Kidney tubule cell (primary cell): ENCODE results near the gene TCF12.

Source experiments
- DNase-seq: peaks from one replicate; pipeline ENCODE4 v3.0.0-alpha.2; 2018; ENCODE audit warnings: low spot score

TCF12 gene

DNA sequence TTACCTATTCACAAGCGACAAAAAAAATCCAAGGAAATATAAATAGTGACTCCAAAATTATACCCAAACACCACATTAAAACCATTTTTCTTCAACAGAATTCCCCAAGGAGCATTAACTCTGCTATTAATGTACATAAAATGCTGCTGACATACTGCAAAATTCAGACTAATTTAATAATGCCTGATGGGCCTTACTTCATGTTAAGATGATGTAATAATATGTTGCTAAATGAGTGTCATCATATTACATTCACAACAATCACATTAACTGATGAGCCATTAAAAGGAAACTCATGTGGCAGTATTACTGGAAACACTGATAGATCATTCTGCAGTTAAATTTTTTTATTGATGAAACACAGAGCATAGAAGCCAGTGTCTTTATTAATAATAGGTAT lies 253.0 kb downstream of the TCF12 start:
- DNase-seq, result no peak

DNA sequence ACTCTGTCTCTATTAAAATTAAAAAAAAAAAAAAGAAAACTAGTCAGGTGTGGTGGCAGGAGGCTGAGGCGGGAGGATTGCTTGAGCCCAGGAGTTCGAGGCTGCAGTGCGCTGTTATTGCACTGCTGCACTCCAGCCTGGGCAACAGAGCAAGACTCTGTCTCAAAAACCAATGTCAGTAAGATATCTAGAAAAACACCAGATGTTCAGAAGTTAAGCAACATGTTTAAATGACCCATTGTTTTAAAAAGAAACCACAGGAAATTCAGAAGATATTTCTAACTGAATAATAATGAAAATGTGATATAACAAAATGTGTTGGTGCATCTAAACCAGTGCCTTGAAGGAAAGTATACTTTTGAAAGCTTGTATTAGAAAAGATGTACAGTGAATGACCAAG lies 254.5 kb downstream of the TCF12 start:
- DNase-seq, result no peak

DNA sequence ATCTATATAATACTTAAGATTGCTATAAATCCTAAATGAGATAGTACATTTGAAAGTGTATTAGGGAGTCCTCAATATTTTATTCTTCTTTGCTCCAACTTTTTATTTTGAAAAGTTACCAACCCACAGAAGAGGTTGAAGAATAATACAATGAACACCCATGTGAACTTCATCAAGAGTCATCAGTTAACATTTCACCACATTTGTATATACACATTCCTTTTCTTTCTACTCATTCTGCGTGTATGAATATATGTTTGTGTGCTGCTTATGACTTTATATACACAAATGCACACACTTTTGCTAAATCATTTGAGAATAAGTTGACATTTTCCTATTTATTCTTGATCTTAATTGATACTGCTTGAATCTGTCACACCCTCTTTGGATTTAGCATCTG lies 264.6 kb downstream of the TCF12 start:
- no peak for DNase-seq

DNA sequence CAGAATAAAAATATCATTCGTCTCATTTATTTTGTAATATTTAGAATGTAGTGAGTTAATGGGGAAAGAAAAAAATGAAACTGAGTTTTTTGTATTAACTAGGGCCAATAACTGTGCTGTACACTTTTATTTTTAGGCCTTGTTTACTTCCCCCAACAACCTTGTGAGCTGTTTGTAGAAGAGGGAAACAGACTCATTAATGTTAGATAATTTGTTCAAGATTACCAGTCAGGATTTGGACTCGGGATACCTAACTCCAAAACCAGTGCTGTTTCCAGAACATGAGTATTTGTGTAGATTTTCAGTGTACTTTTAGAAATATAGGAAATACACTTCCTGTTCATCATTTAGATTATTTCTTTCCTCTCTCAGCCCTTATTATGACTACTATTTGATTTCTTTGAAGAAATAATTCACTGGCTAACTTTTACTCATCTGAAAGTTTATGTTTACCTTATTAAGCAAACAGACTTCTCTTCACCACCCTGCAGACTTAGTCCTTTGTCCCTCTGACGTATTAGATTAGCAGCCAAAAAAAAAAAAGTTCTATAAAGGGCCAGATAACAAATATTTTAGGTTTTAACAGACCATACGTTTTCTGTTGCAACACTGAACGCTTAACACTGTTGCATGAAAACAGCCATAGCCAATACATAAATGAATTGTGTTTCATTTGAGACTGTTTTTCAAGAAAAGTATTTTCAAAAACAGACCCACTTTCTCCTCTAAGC lies 265.3 kb downstream of the TCF12 start:
- DNase-seq, result no peak

DNA sequence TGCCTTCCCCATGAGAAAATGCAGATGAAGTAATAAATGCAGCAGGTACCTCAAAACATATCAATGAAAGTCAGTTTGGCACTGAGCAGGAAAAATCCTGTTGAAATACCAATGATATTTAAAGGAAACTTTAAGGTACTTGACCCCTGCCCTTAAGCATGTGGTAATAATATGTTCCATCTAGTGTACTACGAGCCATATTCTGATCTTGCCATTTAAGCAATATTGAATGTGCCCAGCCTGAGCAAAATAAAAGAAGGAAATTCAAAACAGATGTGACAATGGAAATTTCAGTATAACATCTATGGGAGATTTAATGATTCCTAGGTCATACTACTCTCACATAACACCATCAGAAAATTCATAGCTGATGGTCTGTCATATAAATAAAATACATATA lies 266.1 kb downstream of the TCF12 start:
- no peak for DNase-seq

DNA sequence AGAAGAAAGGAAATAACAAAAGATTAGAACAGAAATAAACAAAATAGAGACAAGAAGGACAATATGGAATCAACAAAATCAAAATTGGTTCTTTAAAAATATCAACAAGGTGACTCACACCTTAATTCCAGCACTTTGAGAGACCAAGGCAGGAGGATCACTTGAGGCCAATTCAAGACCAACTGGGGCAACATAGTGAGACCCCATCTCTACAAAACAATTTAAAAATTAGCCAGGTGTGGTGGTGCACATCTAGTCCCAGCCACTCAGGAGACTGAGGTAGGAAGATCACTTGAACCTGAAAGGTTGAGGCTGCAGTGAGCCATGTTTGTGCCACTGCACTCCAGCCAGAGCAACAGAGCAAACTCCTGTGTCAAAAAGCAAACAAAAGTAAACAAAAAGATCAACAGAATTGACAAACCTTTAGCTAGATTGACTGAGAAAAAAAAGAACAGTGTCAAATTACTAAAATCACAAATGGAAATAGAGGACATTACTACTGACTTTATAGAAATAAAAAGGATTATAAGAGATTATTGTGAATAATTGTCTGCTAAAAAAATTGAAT lies 267.1 kb downstream of the TCF12 start:
- DNase-seq, result no peak

DNA sequence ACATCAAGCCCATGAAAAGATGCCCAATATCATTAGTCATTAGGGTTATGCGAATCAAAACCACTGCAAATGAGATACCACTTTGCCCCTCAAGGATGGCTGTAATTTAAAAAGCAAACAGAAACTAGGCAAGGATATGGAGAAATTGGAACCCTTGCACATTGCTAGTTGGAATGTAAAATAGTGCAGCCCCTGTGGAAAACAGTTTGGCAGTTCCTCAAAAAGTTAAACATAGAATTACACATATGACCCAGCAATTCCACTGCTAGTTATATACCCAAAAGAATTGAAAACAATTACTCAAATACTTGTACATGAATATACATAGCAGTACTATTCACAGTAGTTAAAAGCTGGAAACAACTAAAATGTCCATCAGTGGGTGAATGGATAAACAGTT lies 271.0 kb downstream of the TCF12 start:
- no peak for DNase-seq

DNA sequence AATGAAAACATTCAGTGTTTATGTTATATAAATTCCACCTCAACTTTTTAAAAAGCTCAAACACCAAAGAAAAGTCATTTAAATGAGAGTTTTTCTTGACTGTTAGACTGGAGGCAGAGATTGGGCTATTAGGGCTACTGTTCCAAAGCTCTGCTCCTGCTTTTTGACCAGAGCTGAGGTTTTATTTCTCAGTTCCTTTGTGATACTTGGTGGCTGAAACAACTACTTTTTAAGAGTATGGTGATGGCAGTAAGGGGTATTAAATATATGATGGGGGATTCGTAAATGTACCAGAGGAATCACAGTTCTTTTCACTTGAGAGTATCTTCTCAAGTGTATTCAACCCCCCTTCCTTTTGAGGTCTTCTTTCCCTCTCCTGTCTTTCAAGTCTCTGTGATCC lies 271.8 kb downstream of the TCF12 start:
- no peak for DNase-seq

DNA sequence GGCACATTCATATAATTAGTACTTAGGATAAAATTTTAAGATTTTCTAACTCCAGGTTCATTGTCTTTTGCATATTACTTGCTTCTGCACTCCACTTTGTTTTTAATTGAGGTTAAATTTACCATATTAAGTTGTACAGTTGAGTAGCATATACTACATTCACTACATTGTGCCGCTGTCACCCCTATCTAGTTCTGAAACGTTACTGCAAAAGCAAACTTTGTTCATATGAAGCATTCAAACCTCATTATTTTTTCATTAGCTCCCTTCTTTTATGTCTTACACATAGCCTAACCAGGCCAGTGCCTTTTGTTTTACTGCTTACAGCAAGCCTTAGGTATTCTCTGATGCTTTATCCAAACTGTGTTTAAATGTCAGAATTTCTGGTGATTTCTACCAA lies 274.7 kb downstream of the TCF12 start:
- no peak for DNase-seq

DNA sequence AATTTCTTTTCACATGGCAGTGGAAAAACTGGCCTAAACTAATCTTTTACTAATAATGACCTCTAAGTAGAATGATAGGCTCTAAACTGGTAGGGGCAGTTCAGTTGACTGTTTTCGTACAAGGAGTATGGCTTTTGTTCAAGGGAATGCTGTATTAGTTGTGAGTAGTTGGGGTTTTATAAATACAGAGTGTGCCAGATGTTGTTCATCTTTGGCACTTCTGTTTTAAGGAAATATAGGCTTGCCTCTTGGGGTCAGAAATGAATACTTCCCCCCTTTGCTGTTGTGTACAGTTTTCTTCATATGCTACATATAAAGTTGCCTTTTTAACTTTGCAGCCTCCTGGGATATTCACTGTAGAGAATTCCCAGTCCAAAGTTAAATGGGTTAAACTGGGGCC lies 276.9 kb downstream of the TCF12 start:
- no peak for DNase-seq

DNA sequence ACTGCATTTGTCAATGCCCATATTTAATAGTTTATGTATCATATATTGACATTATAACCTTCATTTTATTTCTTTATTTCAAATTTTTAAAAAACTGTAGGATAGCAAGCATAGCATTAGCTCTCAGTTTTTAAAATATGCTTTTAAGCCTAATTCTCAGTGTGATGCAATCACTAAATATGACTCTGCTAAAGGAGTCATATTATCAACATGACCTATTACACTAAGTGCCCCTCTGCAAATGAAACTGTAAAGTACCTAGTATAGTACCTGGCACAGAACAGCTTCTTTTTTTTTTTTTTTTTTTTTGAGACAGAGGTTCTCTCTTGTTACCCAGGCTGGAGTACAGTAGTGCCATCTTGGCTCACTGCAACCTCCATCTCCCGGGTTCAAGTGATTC lies 278.4 kb downstream of the TCF12 start:
- DNase-seq, result no peak

DNA sequence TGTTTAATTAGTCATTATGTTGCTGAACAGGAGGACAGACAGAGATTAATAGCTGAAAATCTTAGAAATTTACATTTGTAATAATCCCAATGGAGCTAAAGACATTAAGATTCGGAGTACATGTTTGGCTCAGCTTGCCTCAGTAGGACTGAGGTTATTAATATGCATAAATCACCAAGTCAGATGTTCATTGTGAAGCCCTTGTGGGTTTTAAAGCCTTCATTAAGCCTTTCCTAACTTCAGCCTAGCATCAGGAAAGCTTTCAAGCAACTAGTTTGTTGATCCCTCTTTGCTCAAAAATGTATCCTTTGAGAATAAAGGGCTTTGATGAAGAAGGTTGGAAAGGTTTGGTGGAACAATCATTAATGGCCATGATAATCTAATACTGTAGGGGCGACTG lies 279.7 kb downstream of the TCF12 start:
- DNase-seq, result no peak

DNA sequence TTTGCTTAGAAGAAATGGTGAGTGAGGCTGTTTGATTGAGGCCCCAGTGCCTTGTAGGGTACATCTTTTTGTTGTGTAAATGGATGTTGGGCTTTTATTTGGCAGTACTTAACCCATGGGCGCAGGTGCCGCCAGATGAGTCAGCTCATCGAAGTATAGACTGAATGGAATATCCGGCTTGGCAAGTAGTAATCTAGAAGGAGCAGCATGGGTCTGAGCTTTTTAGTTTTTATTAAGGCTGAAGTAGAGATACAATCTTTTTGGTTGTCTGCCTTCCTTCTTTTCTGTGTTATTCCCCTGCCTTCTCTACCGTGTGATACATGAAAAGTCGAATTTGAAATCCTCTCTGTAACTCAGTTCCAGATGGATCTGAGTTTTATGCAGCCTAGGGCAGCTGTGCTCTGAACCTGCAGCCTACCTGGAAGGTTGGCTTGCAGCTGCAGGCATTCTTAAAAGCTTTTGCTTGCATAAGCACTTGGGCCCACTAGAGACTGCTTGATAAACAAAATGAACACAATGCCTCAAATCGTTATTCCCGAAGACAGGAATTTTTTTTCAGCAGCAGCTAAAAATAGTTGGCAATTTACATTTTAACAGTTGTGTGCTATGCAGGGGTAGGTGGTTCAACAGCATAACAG lies 280.3 kb downstream of the TCF12 start:
- DNase-seq, result no peak

DNA sequence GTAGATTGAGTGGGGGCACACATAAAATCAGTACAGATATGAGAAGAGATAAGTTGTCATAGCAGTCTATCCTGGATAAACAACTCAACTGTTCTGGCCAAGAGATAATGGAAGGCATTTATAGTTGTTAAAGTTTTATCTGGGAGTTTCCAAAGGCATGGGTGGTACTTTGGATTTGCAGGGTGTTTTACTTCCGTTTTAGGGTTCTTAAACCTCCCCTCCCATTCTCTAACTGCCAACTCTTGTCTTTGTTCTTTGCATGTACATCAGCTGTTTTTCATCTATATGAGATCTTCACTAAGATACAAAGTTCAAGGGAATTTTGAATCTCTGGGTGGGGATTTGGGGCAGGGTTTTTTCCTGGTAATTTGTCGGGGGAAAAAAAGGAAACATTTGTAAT lies 283.1 kb downstream of the TCF12 start:
- DNase-seq, result no peak

DNA sequence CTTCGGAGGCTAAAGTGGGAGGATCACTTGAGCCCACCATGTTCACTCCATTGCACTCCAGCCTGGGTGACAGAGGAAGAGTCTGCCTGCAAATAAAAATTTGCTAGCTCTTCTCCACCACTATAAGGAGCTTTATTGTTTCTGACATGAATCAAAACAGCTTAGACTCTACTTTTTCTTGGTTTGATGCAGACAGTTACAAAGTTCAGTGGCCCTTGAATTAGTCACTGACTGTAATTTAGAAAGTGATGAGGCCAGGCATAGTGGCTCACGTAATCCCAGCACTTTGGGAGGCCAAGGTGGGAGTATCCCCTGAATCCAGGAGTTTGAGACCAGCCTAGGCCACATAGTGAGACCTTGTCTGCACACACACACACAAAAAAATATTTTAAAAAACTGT lies 285.5 kb downstream of the TCF12 start:
- DNase-seq, result no peak

DNA sequence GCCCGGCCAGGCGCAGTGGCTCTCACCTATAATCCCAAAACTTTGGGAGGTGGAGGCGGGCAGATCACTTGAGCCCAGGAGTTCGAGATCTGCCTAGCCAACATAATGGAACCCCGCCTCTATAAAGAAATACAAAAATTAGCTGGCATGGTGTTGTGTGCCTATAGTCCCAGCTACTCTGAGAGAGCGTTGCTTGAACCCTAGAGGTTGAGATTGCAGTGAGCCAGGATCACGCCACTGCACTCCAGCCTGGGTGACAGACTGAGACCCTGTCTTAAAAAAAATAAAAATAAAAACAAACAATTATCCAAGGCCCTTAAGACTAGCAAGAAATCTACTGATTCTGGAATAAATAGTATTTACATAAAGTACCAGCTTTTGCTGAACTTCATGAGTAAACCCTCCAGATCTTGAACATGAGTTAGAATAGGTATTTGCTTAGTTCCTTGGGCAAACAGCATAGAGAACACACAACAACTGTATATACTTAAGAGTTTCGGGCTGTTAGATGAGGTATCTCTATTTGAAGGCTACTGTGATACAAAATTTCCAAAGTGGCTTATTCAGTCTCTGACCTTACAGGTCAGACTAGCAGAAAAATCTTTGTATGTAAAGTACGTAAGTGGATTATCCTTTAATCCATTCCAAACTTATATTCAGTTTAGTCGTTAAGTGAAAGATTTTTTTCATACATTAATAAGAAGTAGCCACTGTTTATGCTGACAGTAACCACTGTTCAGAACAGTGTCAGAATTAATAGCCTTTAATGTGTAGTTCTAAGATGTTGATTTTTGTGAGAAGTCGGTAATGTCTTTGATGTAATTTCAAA lies 286.8 kb downstream of the TCF12 start:
- DNase-seq, result no peak

DNA sequence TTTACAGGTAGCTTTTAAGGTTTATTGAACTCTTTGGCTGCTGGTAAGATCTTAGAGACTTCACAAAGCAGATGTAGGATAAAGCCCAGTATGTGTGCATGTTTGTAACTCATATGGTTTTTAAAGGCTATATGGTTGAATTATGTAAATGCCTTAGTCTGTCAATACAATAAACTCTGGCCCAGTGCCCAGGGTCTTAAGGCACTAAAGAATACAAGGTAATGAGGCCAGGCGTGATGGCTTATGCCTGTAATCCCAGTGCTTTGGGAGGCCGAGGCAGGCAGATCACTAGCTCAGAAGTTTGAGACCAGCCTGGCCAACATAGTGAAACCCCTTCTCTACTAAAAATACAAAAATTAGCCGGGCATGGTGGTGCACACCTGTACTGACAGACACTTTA lies 287.6 kb downstream of the TCF12 start:
- no peak for DNase-seq

DNA sequence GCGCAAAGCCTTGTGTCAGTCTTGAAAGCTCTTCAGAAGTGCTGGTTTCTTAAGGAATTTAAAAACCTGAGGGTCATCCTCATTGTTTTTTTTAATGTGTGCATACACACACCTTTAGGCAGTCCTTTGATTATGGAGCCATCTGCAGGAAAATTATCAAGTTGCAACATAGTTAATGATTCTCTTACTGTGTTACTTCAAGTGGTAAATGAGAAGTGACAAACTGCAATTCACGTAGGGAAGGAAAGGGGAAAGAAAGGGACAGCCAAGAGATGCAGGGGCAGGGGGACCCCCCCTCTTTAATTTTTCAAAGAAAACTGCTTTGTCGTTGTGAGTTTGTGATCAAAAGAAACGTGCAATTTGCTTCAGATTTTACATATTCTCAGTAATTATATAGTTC lies 295.4 kb downstream of the TCF12 start:
- DNase-seq, result peak; percentile 67

DNA sequence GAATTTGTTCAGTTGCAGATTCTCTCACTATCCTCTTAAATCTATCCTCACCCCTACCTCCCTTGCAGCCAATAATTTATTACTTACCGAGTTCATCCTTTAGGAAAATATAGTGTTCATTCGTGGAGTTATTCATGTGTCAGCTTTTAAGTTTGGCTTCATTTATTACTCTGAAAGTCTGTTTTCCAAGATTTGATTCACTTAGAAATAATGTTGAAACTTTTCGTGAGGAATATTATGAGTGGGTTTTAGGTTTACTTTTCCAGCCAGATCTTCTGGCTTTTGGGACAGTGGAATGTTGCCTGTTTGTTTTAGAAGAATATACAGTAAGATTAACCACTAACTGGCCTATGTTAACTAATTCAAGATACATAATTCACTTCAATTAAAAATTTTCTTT lies 296.9 kb downstream of the TCF12 start:
- no peak for DNase-seq

DNA sequence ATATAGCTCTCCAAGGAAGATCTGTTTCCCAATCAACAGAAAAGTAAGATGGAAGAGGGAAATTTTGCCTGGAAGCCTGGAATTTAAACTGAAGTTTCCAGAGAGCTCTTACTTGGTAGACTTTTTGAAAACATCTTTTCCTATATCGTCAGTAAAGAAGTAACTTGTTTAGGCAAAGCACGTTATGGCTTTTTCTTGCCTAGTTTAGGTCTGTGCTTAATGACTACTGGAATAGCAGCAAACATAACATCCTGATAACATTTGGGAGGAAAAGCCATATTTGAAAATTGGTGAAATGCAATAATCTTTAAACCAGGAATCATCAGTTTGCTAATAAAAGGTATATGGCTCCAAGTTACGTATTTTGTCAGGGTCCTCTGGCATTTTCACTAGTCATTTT lies 297.4 kb downstream of the TCF12 start:
- no peak for DNase-seq

DNA sequence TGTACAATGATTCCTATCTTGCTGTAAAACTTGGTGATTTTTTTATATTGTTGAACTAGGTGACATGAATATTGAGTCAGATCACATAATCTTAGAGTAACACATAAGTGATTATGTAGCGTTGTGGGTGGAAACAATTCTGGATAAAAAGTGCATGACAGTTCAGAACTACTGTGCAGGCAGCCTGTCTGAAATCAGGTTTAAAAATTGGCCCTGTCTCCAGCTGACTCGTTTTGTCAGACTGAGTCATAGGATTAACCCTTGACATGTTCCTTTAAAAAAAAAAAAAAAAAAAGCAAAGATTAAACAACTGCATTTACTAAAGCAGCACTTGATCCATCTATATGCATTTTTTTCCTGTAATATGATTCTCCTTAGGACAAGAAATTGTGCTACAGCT lies 297.8 kb downstream of the TCF12 start:
- peak; percentile 64 for DNase-seq

DNA sequence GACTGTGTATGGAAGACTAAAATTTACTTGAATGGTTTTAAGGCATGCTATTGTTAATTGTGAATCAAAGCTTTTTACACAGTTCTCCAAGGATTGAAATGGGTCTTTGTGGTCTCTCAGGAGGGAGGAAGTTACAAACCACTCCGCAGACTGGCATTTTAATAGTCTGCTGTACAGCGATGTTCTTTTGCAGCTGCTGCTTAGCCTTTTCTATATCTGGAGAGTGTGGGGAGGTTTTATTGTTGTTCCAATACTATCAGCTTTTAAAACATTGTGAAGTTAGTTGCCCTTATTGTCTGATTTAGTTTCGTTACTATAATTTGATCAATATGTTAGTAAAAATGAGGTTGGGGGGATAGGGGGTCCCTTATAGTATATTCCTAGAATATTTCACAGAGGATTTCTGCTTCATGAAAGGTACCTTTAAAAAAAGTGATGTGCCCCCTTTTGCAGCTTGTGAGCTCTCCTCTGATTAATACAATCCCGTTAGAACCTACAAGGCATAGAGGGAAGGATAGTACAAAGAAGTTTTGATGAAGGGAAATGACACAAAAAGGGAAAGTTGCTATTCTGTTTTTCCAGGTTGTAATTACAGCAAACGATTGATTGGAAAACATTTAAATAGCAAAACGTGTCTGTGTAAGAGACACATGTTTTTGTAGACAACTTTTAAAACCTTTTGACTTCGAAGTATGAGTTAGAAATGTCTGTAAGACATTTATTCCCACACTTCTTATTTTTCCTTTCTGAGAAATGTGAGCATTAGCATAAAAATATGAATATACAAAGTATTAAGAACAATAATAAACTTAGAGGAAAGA lies 299.5 kb downstream of the TCF12 start:
- DNase-seq, result no peak
